22Rv1 (cell line): ENCODE measurements around the gene SYMPK.

Experiments used
- CTCF ChIP-seq: fragments of 450-650 bp; IDR thresholded peaks from 2 replicates; pipeline ENCODE4 v1.5.1; 2017; ENCODE audit warnings: mild to moderate bottlenecking
- ZFX ChIP-seq: fragments of 450-650 bp; IDR thresholded peaks from 2 replicates; pipeline ENCODE4 v1.6.1; 2017; ENCODE audit warnings: antibody characterized with exemption, borderline replicate concordance

GRCh38 chr19:45854167-45854778 is 8.7 kb downstream of the SYMPK start:
- TF ChIP-seq CTCF (no peak), ZFX (no peak)
